NCI-H187 treated with DMSO at 0.1 percent for 48 hours (cell line): ENCODE results near the gene DYRK1B.
"Not testable (repeated sequence)": the region's sequence is repeated elsewhere in the genome, so short reads cannot be mapped to it uniquely, and the experiment has no call there.

ENCODE experiments used
- DNase-seq: peaks from one replicate; lab custom pipeline; 2025; lab: John Stamatoyannopoulos, UW

Gene DYRK1B

GRCh38 chr19:39830406-39830805, 3.6 kb downstream of the DYRK1B start:
- no peak for DNase-seq

- DNase-seq = no peak
Observed at GRCh38 chr19:39829702-39830275, 4.2 kb downstream of the DYRK1B start.

- DNase-seq = no peak
Observed at GRCh38 chr19:39828654-39829032, 5.3 kb downstream of the DYRK1B start.

- DNase-seq = no peak
Observed at GRCh38 chr19:39828015-39828653, 5.8 kb downstream of the DYRK1B start.

GRCh38 chr19:39827216-39827615, 6.7 kb downstream of the DYRK1B start:
- DNase-seq = no peak

GRCh38 chr19:39826311-39826945, 7.5 kb downstream of the DYRK1B start:
- DNase-seq = no peak

- DNase-seq = no peak
Observed at GRCh38 chr19:39825531-39826076, 8.4 kb downstream of the DYRK1B start.

GRCh38 chr19:39825093-39825463, 8.9 kb downstream of the DYRK1B start:
- DNase-seq = no peak

- peak; percentile 97 for DNase-seq
Observed at GRCh38 chr19:39824143-39825092, 9.5 kb downstream of the DYRK1B start.

GRCh38 chr19:39823686-39824085, 10.3 kb downstream of the DYRK1B start:
- DNase-seq = no peak

- no peak for DNase-seq
Observed at GRCh38 chr19:39820696-39821095, 13.3 kb downstream of the DYRK1B start.

GRCh38 chr19:39819786-39820185, 14.2 kb downstream of the DYRK1B start:
- no peak for DNase-seq

GRCh38 chr19:39818626-39819097, 15.3 kb downstream of the DYRK1B start:
- DNase-seq = no peak

- no peak for DNase-seq
Observed at GRCh38 chr19:39817888-39818561, 15.9 kb downstream of the DYRK1B start.

- no peak for DNase-seq
Observed at GRCh38 chr19:39816287-39817048, 17.5 kb downstream of the DYRK1B start.

GRCh38 chr19:39814595-39814994, 19.4 kb downstream of the DYRK1B start:
- no peak for DNase-seq

GRCh38 chr19:39814111-39814510, 19.9 kb downstream of the DYRK1B start:
- DNase-seq = not testable (repeated sequence)

GRCh38 chr19:39813264-39813993, 20.5 kb downstream of the DYRK1B start:
- DNase-seq = no peak

GRCh38 chr19:39811064-39811463, 22.9 kb downstream of the DYRK1B start:
- no peak for DNase-seq

GRCh38 chr19:39810424-39810823, 23.5 kb downstream of the DYRK1B start:
- DNase-seq = no peak
